A549 (cell line): Measurements from ENCODE around the gene NMRAL1. TPM values are rescaled to one million over a fixed set of nuclear protein-coding genes. Genes with fewer than 3 reads are reported as not detected.

Experiments used
- ATAC-seq, 2 experiments: fragments of 200-7000 bp in 1 of 2; fragments of >200 bp in 1 of 2; cut with Nextera tagmentation in 1 of 2; cut with Tn5 transposase in 1 of 2; 3 replicates each; pipeline versions ENCODE4 v1.8.0 to v1.9.1; 2018 to 2020; ENCODE audit warnings: mild to moderate bottlenecking in 1 of 2, moderate library complexity in 1 of 2
- CTCF ChIA-PET: fragments of 300-600 bp; sonication (Branson Sonifier 250); formaldehyde crosslinking; extraction: SDS; loops from one replicate; lab custom pipeline; 2021; ENCODE audit warnings: antibody characterized with exemption, inconsistent platforms; lab: Yijun Ruan, JAX
- POLR2A ChIA-PET: fragments of 350-600 bp; formaldehyde crosslinking; extraction: SDS; loops from one replicate; lab custom pipeline; 2021; ENCODE audit warnings: antibody characterized with exemption, inconsistent platforms; lab: Yijun Ruan, JAX
- DNase-seq, 2 experiments: peaks; one replicate each; pipeline versions ENCODE4 v3.0.0 to v3.0.0-alpha.2; 2011 to 2016; ENCODE audit warnings: low read depth in 1 of 2, low spot score in 1 of 2
- FAIRE-seq: peaks from 2 replicates; lab custom pipeline; 2011; peaks lifted over from hg19 to GRCh38; lab: Jason Lieb, UNC
- H3K27ac ChIP-seq, 2 experiments: fragments of >200 bp; sonication (Bioruptor Twin); formaldehyde crosslinking; 3 replicates each; pipeline ENCODE4 v1.5.1; 2016 to 2017
- H3K4me1 ChIP-seq: fragments of >200 bp; sonication (Bioruptor Twin); formaldehyde crosslinking; 3 replicates; pipeline ENCODE4 v1.6.1; 2016
- H3K4me2 ChIP-seq: fragments of >200 bp; sonication (Bioruptor Twin); formaldehyde crosslinking; 3 replicates; pipeline ENCODE4 v1.6.1; 2016
- H3K4me3 ChIP-seq: fragments of >200 bp; sonication (Bioruptor Twin); formaldehyde crosslinking; 3 replicates; pipeline ENCODE4 v1.5.1; 2016
- H3K9me3 ChIP-seq: fragments of >200 bp; sonication (Bioruptor Twin); formaldehyde crosslinking; 3 replicates; pipeline ENCODE4 v1.6.1; 2016
- CEBPB ChIP-seq, 2 experiments: fragments of >200 bp in 1 of 2; sonication (Bioruptor Twin) in 1 of 2; formaldehyde crosslinking in 1 of 2; IDR thresholded peaks; 2 replicates each; pipeline ENCODE4 v1.6.1; 2012 to 2016
- E2F6 ChIP-seq: IDR thresholded peaks from 2 replicates; pipeline ENCODE4 v1.6.1; 2012; ENCODE audit warnings: low read depth, borderline replicate concordance
- EHMT2 ChIP-seq: fragments of 200-600 bp; sonication (generic); IDR thresholded peaks from 2 replicates; pipeline ENCODE4 v1.6.1; 2016; ENCODE audit warnings: antibody characterized with exemption, low read depth, mild to moderate bottlenecking, moderate library complexity
- FOXS1 ChIP-seq: fragments of 250-450 bp; sonication (Bioruptor Pico); IDR thresholded peaks from 2 replicates; pipeline ENCODE4 v1.5.0; 2020; ENCODE audit warnings: mild to moderate bottlenecking, moderate library complexity
- HOXB13 ChIP-seq: fragments of 250-450 bp; sonication (Bioruptor Pico); IDR thresholded peaks from 2 replicates; pipeline ENCODE4 v1.5.0; 2020; ENCODE audit warnings: low read depth, mild to moderate bottlenecking, moderate library complexity
- NR3C1 ChIP-seq: fragments of >200 bp; sonication (Bioruptor Twin); formaldehyde crosslinking; IDR thresholded peaks from 3 replicates; pipeline ENCODE4 v1.6.1; 2017
- PBX3 ChIP-seq: IDR thresholded peaks from 2 replicates; pipeline ENCODE4 v1.6.1; 2012
- TP53 ChIP-seq: fragments of 250-450 bp; sonication (Bioruptor Pico); IDR thresholded peaks from 2 replicates; pipeline ENCODE4 v1.5.0; 2021; ENCODE audit warnings: mild to moderate bottlenecking, moderate library complexity
- USF2 ChIP-seq: fragments of 450-650 bp; IDR thresholded peaks from 2 replicates; pipeline ENCODE4 v1.6.1; 2014; ENCODE audit warnings: antibody characterized with exemption
- ZNF302 ChIP-seq: fragments of 250-450 bp; sonication (Bioruptor Pico); IDR thresholded peaks from 2 replicates; pipeline ENCODE4 v1.9.0; 2021; ENCODE audit warnings: inconsistent platforms, mild to moderate bottlenecking, moderate library complexity
- ZSCAN20 ChIP-seq: fragments of 250-450 bp; sonication (Bioruptor Pico); IDR thresholded peaks from 2 replicates; pipeline ENCODE4 v1.8.0; 2022; ENCODE audit warnings: mild to moderate bottlenecking, moderate library complexity
- WGBS: methylation state at CpG from one replicate; pipeline ENCODE4 v1.1.6; 2017; ENCODE audit errors: missing lambda C conversion rate; 5-methylcytosine and 5-hydroxymethylcytosine counted together
- polyA plus RNA-seq, 4 experiments: library from polyadenylated mRNA; depleted of rRNA in 3 of 4; stranded (reverse); fragments of >200 nt; fragmentation: RNase III in 1 of 4; extraction: RNeasy Plus Mini Kit Qiagen cat#74134 plus additional on column Dnase treatment in 1 of 4; gene quantifications; 2 replicates in 3 of 4; 3 replicates in 1 of 4; pipeline ENCODE4 v1.2.3, GENCODE V29; 2011 to 2017
- TF ChIP-seq, protein P1 (sequence below): fragments of 250-450 bp; sonication (Bioruptor Pico); IDR thresholded peaks from 2 replicates; pipeline ENCODE4 v1.5.0; 2021; ENCODE audit warnings: mild to moderate bottlenecking, moderate library complexity, borderline replicate concordance
- TF ChIP-seq, protein P2 (sequence below): fragments of 150-350 bp; IDR thresholded peaks from 2 replicates; pipeline ENCODE4 v1.6.1; 2014; ENCODE audit warnings: low read depth, mild to moderate bottlenecking, low read length

Gene NMRAL1
- polyA plus RNA-seq, 2 of the 4 experiments (the other 2 are of a cell fraction): 36.4 to 48.8 TPM

GRCh38 chr16:4510131-4510530 lies 35.7 kb upstream of the NMRAL1 start (continued):
- TF ChIP-seq TP53 (CRISPR knock-in tag) (no peak), EHMT2 (no peak), NR3C1 (no peak)
- TF ChIP-seq, all 56 proteins: peak for 0

- Histone ChIP-seq H3K4me2 (no peak overlapping the region), H3K4me3 (no peak overlapping the region), H3K27ac (no peak overlapping the region), H3K9me3 (no peaks in the 10 kb centered on the region), H3K4me1 (no peaks in the 10 kb centered on the region)
- no peak for DNase-seq
- ChIA-PET CTCF (interaction anchor here (0.8 to 18.0 kb wide), 8 partner anchors 10 to 447 kb away, joined by 3 to 301 read pairs (median 18); partner anchors contain the start of genes CDIP1 and MGRN1), POLR2A (no interaction called here)
- FAIRE-seq: no peak
- ATAC-seq: no peak
- 93% methylated on average over 8 of the region's 8 CpGs for WGBS
- TF ChIP-seq USF2: no peak
- TF ChIP-seq, protein P1, sequence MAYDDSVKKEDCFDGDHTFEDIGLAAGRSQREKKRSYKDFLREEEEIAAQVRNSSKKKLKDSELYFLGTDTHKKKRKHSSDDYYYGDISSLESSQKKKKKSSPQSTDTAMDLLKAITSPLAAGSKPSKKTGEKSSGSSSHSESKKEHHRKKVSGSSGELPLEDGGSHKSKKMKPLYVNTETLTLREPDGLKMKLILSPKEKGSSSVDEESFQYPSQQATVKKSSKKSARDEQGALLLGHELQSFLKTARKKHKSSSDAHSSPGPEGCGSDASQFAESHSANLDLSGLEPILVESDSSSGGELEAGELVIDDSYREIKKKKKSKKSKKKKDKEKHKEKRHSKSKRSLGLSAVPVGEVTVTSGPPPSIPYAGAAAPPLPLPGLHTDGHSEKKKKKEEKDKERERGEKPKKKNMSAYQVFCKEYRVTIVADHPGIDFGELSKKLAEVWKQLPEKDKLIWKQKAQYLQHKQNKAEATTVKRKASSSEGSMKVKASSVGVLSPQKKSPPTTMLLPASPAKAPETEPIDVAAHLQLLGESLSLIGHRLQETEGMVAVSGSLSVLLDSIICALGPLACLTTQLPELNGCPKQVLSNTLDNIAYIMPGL (CRISPR knock-in tag): no peak
- TF ChIP-seq HOXB13 (CRISPR knock-in tag): no peak
Observed at GRCh38 chr16:4509420-4509819, 35.0 kb upstream of the NMRAL1 start.

GRCh38 chr16:4508806-4509205 lies 34.4 kb upstream of the NMRAL1 start:
- no peak for FAIRE-seq

More at GRCh38 chr16:4508806-4509205, 34.4 kb upstream of the NMRAL1 start:
- Histone ChIP-seq H3K4me1 (no peaks in the 10 kb centered on the region), H3K4me2 (no peak overlapping the region), H3K27ac (no peak overlapping the region), H3K4me3 (no peak overlapping the region), H3K9me3 (no peaks in the 10 kb centered on the region)
- POLR2A ChIA-PET: interaction anchor here (1.9 kb wide), 1 partner anchor 34 kb away, joined by 5 read pairs; the partner anchor contains the start of gene NMRAL1
- no peak for ATAC-seq
- 100% methylated on average over 1 of the region's 3 CpGs for WGBS
- no peak for DNase-seq
- CTCF ChIA-PET: interaction anchor here (0.8 to 18.0 kb wide), 11 partner anchors 9 to 448 kb away, joined by 3 to 301 read pairs (median 26); partner anchors contain the start of gene CDIP1
- TF ChIP-seq ZNF302 (CRISPR knock-in tag): no peak
- no peak for TF ChIP-seq E2F6
- no peak for TF ChIP-seq CEBPB (IDR thresholded peaks at IDR 0.05)
- TF ChIP-seq, protein P2, sequence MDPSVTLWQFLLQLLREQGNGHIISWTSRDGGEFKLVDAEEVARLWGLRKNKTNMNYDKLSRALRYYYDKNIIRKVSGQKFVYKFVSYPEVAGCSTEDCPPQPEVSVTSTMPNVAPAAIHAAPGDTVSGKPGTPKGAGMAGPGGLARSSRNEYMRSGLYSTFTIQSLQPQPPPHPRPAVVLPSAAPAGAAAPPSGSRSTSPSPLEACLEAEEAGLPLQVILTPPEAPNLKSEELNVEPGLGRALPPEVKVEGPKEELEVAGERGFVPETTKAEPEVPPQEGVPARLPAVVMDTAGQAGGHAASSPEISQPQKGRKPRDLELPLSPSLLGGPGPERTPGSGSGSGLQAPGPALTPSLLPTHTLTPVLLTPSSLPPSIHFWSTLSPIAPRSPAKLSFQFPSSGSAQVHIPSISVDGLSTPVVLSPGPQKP: no peak
- no peak for TF ChIP-seq PBX3
- no peak for TF ChIP-seq ZSCAN20 (CRISPR knock-in tag)
- no peak for TF ChIP-seq FOXS1 (CRISPR knock-in tag)
